ENCODE data around the gene COG3.

The COG3 gene

GRCh38 chr13:45545686-45546409 lies 81.1 kb downstream of the COG3 start:
- no peak for DNase-seq (ENCODE audit: low read depth)

DNA sequence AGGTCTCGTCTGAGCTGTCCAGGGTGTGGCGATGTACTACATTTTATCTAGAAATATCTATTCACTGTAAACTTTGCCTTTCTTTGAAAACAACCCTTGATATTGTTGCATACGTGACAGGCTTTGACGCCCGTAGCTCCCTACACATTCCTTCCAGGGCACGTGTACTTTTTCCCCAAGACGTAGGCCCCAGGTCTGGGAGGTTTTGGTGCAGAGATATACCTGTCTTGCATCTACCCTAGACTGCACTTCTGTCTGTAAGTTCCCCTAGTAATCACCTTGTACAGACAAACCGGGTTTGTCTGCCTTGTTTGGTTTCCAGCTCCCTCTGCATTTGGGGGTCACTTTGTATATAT lies 81.6 kb downstream of the COG3 start:
- DNase-seq (ENCODE audit: low read depth), result no peak

- DNase-seq (ENCODE audit: low read depth), result no peak
Observed at GRCh38 chr13:45548281-45548680, 83.5 kb downstream of the COG3 start.

DNA sequence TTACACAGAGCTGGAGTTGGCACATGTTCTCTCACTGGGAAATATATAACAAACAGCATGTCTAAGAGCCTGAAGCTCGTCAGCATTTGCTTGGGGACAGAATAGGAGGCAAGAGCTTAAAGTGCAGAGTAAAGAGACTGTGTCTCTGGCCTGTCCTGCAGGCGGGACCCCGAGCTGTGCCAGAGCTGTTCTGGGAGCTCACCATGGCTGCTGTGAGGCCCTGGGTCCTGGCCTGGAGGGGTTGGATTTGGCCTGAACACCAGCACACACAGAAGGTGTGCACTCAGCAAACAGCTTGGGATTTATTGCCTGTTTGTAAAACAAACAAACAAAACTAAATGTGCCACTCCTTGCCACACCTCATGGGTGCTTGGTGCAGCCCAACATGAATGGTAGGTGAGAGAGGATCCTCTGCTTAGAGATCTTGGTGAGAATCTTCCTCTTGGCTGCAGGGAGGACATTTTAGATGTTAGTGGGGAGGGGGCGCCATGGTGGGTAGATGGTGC lies 89.9 kb downstream of the COG3 start:
- no peak for DNase-seq (ENCODE audit: low read depth)

GRCh38 chr13:45564133-45564776 lies 99.5 kb downstream of the COG3 start:
- DNase-seq (ENCODE audit: low read depth), result no peak

DNA sequence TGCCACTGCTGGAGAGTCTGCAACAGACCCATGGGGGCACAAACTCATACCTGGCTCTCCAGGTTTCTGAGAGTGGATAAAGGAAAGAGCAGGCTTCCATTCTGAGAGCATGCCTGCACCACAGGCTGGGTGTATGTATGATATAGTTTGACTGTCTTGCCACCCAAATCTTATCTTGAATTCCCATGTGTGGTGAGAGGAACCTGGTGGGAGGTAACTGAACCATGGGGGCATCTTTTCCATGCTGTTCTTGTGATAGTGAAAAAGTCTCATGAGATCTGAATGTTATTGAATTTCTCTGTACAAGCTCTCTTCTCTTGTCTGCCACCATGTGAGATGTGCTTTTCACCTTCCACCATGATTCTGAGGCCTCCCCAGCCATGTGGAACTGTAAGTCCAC lies 100.6 kb downstream of the COG3 start:
- DNase-seq (ENCODE audit: low read depth), result no peak

GRCh38 chr13:45575146-45575829 lies 110.5 kb downstream of the COG3 start:
- DNase-seq (ENCODE audit: low read depth), result no peak

DNA sequence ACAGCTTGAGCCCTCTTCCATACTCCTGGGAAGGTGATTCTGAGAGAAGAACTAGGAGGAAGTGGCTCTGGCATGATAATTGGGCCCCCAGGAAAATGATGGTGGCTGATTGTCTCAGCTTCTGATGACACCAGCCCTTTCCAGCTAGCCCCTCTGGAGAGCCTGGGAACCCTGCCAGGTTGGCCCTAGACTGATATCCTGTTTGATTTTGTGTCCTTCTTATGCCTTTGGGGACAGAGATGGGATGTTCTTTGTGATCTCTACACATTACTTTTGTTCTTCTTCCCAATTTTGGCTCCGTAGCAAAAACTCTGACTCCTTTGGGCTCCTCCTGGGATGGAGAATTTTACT lies 111.1 kb downstream of the COG3 start:
- no peak for DNase-seq (ENCODE audit: low read depth)

DNA sequence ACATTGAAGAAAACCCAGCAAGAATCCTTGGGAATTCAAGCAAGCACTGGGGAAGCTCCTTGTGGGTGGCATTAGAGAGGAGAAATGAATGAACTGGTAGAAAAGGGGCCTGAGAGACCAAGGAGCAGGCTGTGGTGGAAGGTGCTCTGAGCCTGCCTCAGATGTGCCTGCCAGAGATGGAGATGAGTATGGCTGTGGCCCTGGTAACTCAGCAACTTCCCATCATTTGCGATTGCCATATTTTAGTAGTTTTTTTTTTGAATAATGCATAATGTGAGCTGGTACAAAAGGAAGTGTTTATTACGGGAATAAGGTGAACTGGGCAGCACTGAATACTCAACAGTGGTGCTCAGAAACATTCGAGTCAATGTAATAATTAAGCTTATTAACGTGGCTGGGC lies 111.7 kb downstream of the COG3 start:
- DNase-seq (ENCODE audit: low read depth), result no peak

DNA sequence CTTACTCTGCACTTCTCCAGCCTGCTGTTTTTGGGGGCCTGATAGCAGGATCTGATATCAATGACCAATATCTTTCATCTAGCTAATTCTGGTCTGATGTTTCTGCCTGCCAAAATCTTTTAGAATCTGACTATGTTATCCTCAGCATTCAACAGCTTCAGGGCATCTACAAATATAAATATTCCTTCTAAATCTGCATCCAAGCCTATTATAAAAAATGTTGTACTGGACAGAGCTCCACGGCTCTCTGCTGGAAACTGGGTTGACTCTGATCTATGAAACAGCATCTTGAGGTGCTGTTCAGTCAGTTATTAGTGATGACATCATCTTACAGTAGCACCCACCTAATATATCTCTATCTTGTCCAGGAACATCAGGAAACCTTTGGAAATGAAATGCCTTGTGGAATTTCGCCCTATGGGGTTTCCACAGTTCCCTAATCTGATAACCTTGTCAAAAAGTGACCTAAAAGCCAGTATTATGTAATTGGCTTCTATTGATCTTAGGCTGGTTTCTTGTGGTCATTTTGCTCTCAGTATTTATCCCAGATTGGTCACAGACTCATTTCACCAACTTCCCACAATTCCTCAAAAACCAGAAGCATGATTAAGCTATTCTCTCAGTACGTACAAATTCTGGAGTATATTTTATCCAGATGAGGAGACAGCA lies 117.8 kb downstream of the COG3 start:
- DNase-seq (ENCODE audit: low read depth), result no peak

DNA sequence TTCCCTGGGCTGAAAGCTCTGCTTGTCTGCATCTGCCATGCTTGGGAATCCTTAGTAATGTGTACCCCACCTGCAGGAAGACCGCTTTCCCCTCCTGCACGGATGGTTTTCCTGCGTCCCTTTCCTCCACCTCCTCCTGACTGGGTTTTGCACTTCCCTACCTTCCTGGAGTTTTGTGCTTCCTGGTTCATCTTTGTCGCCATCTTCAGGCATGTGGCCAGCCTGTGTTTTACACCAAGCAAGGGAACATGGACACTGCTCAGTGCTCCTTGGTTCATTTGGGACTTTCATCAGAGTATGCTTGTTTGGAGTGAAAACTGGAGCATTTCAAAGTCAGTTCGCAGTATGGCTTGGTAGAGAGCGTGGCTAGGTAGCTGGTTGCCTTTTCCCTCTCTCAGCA lies 120.1 kb downstream of the COG3 start:
- no peak for DNase-seq (ENCODE audit: low read depth)

All from stimulated activated CD8-positive, alpha-beta memory T cell treated with anti-CD3 and anti-CD28 coated beads, Interleukin-15, amount 100 ng/mL, for 24 hours (primary cell).